ENCODE measurements around the gene STK32C. TPM values are rescaled to one million over a fixed set of nuclear protein-coding genes. Genes with fewer than 3 reads are reported as not detected.

Gene STK32C
- total and polyA plus RNA-seq, 2 donors (not counting 1 experiment from before 2014, with no cell fraction given): 9.9 to 16.8 TPM

DNA sequence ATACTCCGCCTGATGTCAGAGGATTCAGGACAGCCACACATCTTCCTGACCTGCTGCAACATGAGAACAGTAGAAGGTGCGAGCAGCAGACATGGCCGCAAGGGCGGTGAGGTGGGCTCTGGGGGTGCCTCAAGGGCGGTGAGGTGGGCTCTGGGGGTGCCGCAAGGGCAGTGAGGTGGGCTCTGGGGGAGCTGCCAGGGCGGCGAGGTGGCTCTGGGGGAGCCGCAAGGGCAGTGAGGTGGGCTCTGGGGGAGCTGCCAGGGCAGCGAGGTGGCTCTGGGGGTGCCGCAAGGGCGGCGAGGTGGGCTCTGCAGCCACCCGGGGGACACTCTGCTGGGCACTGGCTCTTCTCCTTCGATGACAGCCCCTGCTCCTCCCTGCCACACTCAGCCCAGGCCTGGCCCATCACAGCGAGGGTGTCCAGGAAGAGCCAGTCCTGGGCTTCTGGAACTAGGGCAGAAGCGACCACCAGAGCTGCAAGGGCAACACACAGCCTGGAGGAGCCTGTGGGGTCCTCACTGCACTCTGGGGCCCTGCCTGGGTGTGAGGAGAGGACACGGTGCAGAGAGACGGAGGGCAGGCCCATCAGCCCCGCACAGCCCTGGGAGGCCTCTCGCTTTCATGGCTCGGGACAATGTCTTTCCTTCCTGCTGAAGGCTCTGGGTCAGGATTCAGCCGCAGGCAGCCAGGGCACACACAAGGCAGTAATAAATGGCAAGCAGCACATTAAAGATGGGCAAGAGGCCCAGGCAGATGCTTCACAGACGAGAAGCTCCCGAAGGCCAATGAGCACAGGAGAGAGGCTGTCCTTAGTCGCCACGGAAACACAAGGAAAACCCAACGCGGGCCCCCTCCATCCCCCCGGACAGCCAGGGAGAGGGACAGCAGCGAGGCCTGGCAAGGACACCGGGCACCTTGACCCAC is 42.5 kb downstream of the STK32C start:
- POLR2A ChIA-PET: no interaction called here

More for the DNA sequence above, 42.5 kb downstream of the STK32C start:
- Histone ChIP-seq H3K9me3 (ENCODE audit: control extremely low read depth in 1 of 3, control insufficient read depth in 2 of 3, insufficient read depth in 1 of 3, low read length in 2 of 3) (peaks cover 0 to 6% (median 0%) of the 10 kb centered on the region in 3 donors), H3K4me2 (replicated peaks; ENCODE audit: low read depth, low read length, poor library complexity, severe bottlenecking) (no peak overlapping the region), H3K4me1 (ENCODE audit: control insufficient read depth in 2 of 2, insufficient read depth in 2 of 2, low read length in 2 of 2) (no peaks in the 10 kb centered on the region), H3K4me3 (ENCODE audit: control extremely low read depth in 1 of 5, extremely low read depth in 1 of 5, insufficient read depth in 1 of 5, low read depth in 2 of 5, low read length in 4 of 5) (no peak overlapping the region), H3K9ac (ENCODE audit: low read length) (no peak overlapping the region), H3K79me2 (ENCODE audit: control insufficient read depth, insufficient read depth, low read length) (no peaks in the 10 kb centered on the region), H3K36me3 (replicated peaks in 1 of 2; ENCODE audit: control extremely low read depth in 1 of 2, control insufficient read depth in 1 of 2, extremely low read depth in 1 of 2, insufficient read depth in 2 of 2, low read length in 1 of 2) (no peaks in the 10 kb centered on the region), H3K27me3 (replicated peaks in 1 of 4; ENCODE audit: control extremely low read depth in 1 of 4, control insufficient read depth in 3 of 4, insufficient read depth in 4 of 4, low read length in 3 of 4) (no peaks in the 10 kb centered on the region), H2AFZ (ENCODE audit: insufficient read depth, low read depth, low read length, poor library complexity, severe bottlenecking) (no peak overlapping the region), H3K27ac (ENCODE audit: low read length in 2 of 2) (no peak overlapping the region), H4K20me1 (ENCODE audit: control insufficient read depth, insufficient read depth, low read length, poor library complexity, severe bottlenecking) (no peaks in the 10 kb centered on the region)
- H3K4me3 Mint-ChIP-seq: no peak overlapping the region
- DNase-seq (no peak), ATAC-seq (ENCODE audit: low read depth) (no peak)
- CTCF ChIA-PET: no interaction called here
- WGBS (ENCODE audit: insufficient coverage): 89% methylated on average over 29 of the region's 32 CpGs
- no peaks in the 10 kb centered on the region for H3K4me1 Mint-ChIP-seq
- TF ChIP-seq, protein P1, sequence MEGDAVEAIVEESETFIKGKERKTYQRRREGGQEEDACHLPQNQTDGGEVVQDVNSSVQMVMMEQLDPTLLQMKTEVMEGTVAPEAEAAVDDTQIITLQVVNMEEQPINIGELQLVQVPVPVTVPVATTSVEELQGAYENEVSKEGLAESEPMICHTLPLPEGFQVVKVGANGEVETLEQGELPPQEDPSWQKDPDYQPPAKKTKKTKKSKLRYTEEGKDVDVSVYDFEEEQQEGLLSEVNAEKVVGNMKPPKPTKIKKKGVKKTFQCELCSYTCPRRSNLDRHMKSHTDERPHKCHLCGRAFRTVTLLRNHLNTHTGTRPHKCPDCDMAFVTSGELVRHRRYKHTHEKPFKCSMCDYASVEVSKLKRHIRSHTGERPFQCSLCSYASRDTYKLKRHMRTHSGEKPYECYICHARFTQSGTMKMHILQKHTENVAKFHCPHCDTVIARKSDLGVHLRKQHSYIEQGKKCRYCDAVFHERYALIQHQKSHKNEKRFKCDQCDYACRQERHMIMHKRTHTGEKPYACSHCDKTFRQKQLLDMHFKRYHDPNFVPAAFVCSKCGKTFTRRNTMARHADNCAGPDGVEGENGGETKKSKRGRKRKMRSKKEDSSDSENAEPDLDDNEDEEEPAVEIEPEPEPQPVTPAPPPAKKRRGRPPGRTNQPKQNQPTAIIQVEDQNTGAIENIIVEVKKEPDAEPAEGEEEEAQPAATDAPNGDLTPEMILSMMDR (IDR thresholded peaks at IDR 0.05): no peak
- no peak for TF ChIP-seq EZH2 (IDR thresholded peaks at IDR 0.05; ENCODE audit: borderline replicate concordance, insufficient read depth, low read depth, low read length, poor library complexity, severe bottlenecking)
- no peaks in the 10 kb centered on the region for H3K9me3 Mint-ChIP-seq (ENCODE audit: insufficient read depth)
- H3K27me3 Mint-ChIP-seq: peaks cover 3% of the 10 kb centered on the region
- intact Hi-C loops (cut with micrococcal nuclease): no loop called here
- no peak overlapping the region for H3K27ac Mint-ChIP-seq

All from B cell (primary cell).